ENCODE measurements around the gene ADCYAP1. TPM values are rescaled to one million over a fixed set of nuclear protein-coding genes. Genes with fewer than 3 reads are reported as not detected.

The ADCYAP1 gene
- total RNA-seq, 1 experiment from 2014 or later: not detected

DNA sequence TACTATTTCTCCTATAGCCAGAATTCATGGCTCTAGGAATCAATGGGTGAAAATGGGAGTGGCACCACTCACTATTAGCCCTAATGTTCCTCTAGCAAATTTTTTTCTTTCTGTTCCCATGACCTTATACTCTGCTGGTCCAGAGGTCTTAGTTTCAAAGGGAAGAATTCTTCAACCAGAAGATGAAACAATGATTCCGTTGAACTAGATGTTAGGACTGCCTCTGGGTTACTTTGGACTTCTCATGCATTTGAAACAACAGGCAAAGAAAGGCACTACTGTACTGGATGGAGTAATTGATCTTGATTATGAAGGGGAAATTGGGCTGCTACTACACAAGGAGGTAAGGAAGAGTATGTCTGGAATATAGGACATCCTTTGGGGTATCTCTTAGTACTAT is 18.6 kb upstream of the ADCYAP1 start:
- Histone ChIP-seq H3K27me3 (ENCODE audit: insufficient read depth, low read depth) (peaks cover 10% of the 10 kb centered on the region; the same call in 1 of the 2 replicates), H3K36me3 (ENCODE audit: low read depth) (no peaks in the 10 kb centered on the region), H3K9me2 (ENCODE audit: insufficient read depth) (no peaks in the 10 kb centered on the region), H3K9me3 (ENCODE audit: insufficient read depth, low read depth) (no peaks in the 10 kb centered on the region), H3K4me1 (replicated peaks; ENCODE audit: insufficient read depth) (no peaks in the 10 kb centered on the region), H3F3A (ENCODE audit: insufficient read depth, low read depth) (no peaks in the 10 kb centered on the region), H3K79me2 (ENCODE audit: low read depth) (no peaks in the 10 kb centered on the region), H2AFZ (no peak overlapping the region), H3K4me2 (no peak overlapping the region), H3K4me3 (no peak overlapping the region), H3K27ac (no peak overlapping the region), H4K20me1 (ENCODE audit: insufficient read depth) (no peaks in the 10 kb centered on the region)
- POLR2A ChIA-PET (ENCODE audit: unreplicated experiment): no interaction called here
- BruUV-seq (replicated peaks): no TSS peak
- CTCF ChIA-PET: no interaction called here
- TF ChIP-seq EZH2 (IDR thresholded peaks at IDR 0.05; ENCODE audit: low read depth): no peak
- no peak for TF ChIP-seq CTCF (conservative IDR thresholded peaks at IDR 0.05)
- DNase-seq: no peak
- intact Hi-C loops (cut with micrococcal nuclease; ENCODE audit: unreplicated experiment): no loop called here

GRCh38 chr18:887716-888115 is 17.0 kb upstream of the ADCYAP1 start:
- no peaks in the 10 kb centered on the region for H3K9me3 ChIP-seq (ENCODE audit: insufficient read depth, low read depth)
- H3K4me1 ChIP-seq (replicated peaks; ENCODE audit: insufficient read depth): no peaks in the 10 kb centered on the region
- peaks cover 7% of the 10 kb centered on the region; the same call in 1 of the 2 replicates for H3K27me3 ChIP-seq (ENCODE audit: insufficient read depth, low read depth)
- DNase-seq: no peak
- H3K36me3 ChIP-seq (ENCODE audit: low read depth): no peaks in the 10 kb centered on the region
- intact Hi-C loops (cut with micrococcal nuclease; ENCODE audit: unreplicated experiment): no loop called here
- no peak overlapping the region for H3K4me3 ChIP-seq
- no peaks in the 10 kb centered on the region for H3K79me2 ChIP-seq (ENCODE audit: low read depth)
- no peak overlapping the region for H3K4me2 ChIP-seq
- no TSS peak for BruUV-seq (replicated peaks)
- no peaks in the 10 kb centered on the region for H4K20me1 ChIP-seq (ENCODE audit: insufficient read depth)
- no peak overlapping the region for H3K27ac ChIP-seq
- ChIA-PET POLR2A (ENCODE audit: unreplicated experiment) (no interaction called here), CTCF (no interaction called here)
- no peak overlapping the region for H2AFZ ChIP-seq
- no peaks in the 10 kb centered on the region for H3F3A ChIP-seq (ENCODE audit: insufficient read depth, low read depth)
- TF ChIP-seq EZH2 (IDR thresholded peaks at IDR 0.05; ENCODE audit: low read depth) (no peak), CTCF (conservative IDR thresholded peaks at IDR 0.05) (no peak)
- no peaks in the 10 kb centered on the region for H3K9me2 ChIP-seq (ENCODE audit: insufficient read depth)

DNA sequence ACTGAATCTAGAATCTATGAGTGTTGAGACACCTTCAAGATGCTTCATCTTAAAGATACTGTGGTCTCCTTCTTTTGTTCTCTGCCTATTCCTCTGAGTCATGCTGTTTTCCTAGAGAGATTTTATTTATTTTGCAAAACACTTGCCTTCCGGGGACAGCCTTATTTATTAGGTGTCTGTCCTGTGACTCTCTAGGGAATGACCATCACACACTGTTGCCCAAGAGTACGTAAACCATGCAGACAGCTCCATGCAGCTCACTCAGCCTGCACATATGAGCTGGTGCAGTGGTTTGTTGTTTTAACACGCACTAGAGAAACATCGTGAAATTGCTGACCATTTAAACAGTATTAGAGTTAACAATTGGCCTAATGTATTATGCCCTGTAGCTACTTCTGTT is 12.4 kb upstream of the ADCYAP1 start:
- Histone ChIP-seq H3K27ac (no peak overlapping the region), H3K4me1 (replicated peaks; ENCODE audit: insufficient read depth) (no peaks in the 10 kb centered on the region), H3K79me2 (ENCODE audit: low read depth) (no peaks in the 10 kb centered on the region), H3F3A (ENCODE audit: insufficient read depth, low read depth) (no peaks in the 10 kb centered on the region), H3K9me2 (ENCODE audit: insufficient read depth) (no peaks in the 10 kb centered on the region), H3K9me3 (ENCODE audit: insufficient read depth, low read depth) (no peaks in the 10 kb centered on the region), H3K36me3 (ENCODE audit: low read depth) (no peaks in the 10 kb centered on the region), H3K4me2 (no peak overlapping the region), H2AFZ (no peak overlapping the region), H3K27me3 (ENCODE audit: insufficient read depth, low read depth) (no peaks in the 10 kb centered on the region), H4K20me1 (ENCODE audit: insufficient read depth) (no peaks in the 10 kb centered on the region), H3K4me3 (no peak overlapping the region)
- BruUV-seq (replicated peaks): no TSS peak
- ChIA-PET POLR2A (ENCODE audit: unreplicated experiment) (interaction anchor here (0.6 to 0.7 kb wide), 2 partner anchors 59 to 900 kb away, joined by 3 to 4 read pairs; no protein-coding TSS in a partner anchor), CTCF (no interaction called here)
- intact Hi-C loops (cut with micrococcal nuclease; ENCODE audit: unreplicated experiment): no loop called here
- TF ChIP-seq CTCF (conservative IDR thresholded peaks at IDR 0.05) (no peak), EZH2 (IDR thresholded peaks at IDR 0.05; ENCODE audit: low read depth) (no peak)
- no peak for DNase-seq
